ENCODE results near the gene FNBP1. TPM values are rescaled to one million over a fixed set of nuclear protein-coding genes. Genes with fewer than 3 reads are reported as not detected.

Gene FNBP1
- total RNA-seq, 1 donor from 2014 or later = 34.9 TPM

DNA sequence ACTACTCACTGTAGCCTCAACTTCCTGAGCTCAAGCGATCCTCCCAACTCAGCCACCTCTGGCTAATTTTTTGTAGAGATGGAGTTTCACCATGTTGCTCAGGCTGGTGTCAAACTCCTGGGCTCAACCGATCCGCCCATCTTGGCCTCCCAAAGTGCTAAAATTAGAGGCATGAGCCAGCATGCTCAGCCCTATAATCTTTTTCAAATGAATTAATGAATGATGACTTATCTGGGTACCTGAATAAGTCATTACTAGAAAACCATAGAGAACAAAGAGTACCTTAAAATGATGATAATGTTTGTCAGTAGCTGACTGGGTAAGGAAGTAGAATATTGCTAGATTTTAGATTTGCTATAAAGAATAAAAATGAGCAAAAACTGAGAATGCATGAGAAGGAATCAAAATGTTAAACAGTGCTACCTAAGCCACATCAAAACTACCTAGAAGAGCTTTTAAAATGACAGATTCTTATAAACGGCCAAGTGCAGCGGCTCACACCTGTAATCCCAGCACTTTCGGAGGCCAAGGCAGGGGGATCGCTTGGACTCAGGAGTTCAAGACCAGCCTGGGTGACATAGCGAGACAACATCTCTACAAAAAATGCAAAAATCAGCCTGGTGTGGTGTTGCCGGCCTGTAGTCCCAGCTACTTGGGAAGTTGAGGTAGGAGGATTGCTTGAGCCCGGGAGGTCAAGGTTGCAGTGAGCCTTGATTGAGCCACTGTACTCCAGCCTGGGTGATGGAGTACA, 13.6 kb downstream of the FNBP1 start:
- Histone ChIP-seq H3F3A (ENCODE audit: low read depth) (no peaks in the 10 kb centered on the region), H3K27me3 (no peaks in the 10 kb centered on the region), H2AFZ (replicated peaks) (no peak overlapping the region), H3K36me3 (no peaks in the 10 kb centered on the region), H3K79me2 (ENCODE audit: low read depth) (peaks cover 53% of the 10 kb centered on the region), H3K9me3 (ENCODE audit: low read depth) (no peaks in the 10 kb centered on the region), H3K4me3 (no peak overlapping the region), H3K4me1 (no peaks in the 10 kb centered on the region), H3K27ac (no peak overlapping the region), H3K4me2 (no peak overlapping the region), H4K20me1 (ENCODE audit: low read depth) (peaks cover 42% of the 10 kb centered on the region), H3K9ac (no peak overlapping the region)
- Mint-ChIP-seq H3K9me3 (no peaks in the 10 kb centered on the region), H3K4me1 (no peaks in the 10 kb centered on the region), H3K36me3 (peaks cover under 1% of the 10 kb centered on the region), H3K27me3 (ENCODE audit: insufficient read depth, low read depth) (no peaks in the 10 kb centered on the region), H3K27ac (no peak overlapping the region), H3K4me3 (no peak overlapping the region)
- TF ChIP-seq EZH2phosphoT487 (IDR thresholded peaks at IDR 0.05) (no peak), EZH2 (IDR thresholded peaks at IDR 0.05) (no peak)
- TF ChIP-seq, protein P1, sequence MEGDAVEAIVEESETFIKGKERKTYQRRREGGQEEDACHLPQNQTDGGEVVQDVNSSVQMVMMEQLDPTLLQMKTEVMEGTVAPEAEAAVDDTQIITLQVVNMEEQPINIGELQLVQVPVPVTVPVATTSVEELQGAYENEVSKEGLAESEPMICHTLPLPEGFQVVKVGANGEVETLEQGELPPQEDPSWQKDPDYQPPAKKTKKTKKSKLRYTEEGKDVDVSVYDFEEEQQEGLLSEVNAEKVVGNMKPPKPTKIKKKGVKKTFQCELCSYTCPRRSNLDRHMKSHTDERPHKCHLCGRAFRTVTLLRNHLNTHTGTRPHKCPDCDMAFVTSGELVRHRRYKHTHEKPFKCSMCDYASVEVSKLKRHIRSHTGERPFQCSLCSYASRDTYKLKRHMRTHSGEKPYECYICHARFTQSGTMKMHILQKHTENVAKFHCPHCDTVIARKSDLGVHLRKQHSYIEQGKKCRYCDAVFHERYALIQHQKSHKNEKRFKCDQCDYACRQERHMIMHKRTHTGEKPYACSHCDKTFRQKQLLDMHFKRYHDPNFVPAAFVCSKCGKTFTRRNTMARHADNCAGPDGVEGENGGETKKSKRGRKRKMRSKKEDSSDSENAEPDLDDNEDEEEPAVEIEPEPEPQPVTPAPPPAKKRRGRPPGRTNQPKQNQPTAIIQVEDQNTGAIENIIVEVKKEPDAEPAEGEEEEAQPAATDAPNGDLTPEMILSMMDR (IDR thresholded peaks at IDR 0.05) = no peak
- no peak for DNase-seq (ENCODE audit: low spot score)

DNA sequence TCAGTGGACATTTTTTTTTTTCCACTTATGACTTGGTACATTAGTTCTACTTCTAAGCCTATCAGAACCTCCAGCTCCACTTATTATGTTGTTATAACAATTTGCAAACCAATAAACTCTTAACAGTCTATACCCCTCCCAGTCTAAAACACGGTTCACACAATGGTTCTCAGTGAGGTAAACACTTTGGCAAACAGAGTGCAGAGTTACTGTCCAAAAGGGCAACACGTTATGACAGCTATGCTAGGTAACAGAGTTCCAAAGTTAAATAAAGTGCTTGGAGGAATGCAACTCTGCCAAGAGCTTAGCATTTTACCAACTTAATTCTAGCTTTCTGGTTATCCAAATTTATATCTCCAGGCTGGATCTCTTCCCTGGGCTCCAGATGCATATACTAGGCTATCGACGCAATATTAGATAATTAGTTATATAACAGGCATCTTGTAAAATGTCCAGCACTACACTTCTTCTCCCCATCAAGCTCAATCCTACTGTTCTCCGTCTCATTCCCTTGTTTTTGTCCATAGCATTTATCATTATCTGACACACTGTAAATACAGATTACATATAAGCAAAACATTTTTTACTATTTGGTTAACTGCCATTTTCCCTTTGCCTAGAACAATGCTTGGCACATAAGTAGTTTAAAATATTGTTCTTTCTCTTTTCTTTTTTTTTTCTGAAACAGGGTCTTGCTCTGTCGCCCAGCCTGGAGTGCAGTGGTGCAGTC, 14.3 kb downstream of the FNBP1 start:
- Histone ChIP-seq H3K4me2 (no peak overlapping the region), H3K27me3 (no peaks in the 10 kb centered on the region), H3K27ac (no peak overlapping the region), H3K9me3 (ENCODE audit: low read depth) (no peaks in the 10 kb centered on the region), H3K4me1 (no peaks in the 10 kb centered on the region), H3K79me2 (ENCODE audit: low read depth) (peaks cover 49% of the 10 kb centered on the region), H4K20me1 (ENCODE audit: low read depth) (peaks cover 49% of the 10 kb centered on the region), H3K36me3 (no peaks in the 10 kb centered on the region), H3K9ac (no peak overlapping the region), H2AFZ (replicated peaks) (no peak overlapping the region), H3K4me3 (no peak overlapping the region), H3F3A (ENCODE audit: low read depth) (no peaks in the 10 kb centered on the region)
- Mint-ChIP-seq H3K27ac (no peak overlapping the region), H3K4me1 (no peaks in the 10 kb centered on the region), H3K4me3 (no peak overlapping the region), H3K9me3 (no peaks in the 10 kb centered on the region), H3K36me3 (no peaks in the 10 kb centered on the region), H3K27me3 (ENCODE audit: insufficient read depth, low read depth) (no peaks in the 10 kb centered on the region)
- TF ChIP-seq EZH2phosphoT487 (IDR thresholded peaks at IDR 0.05) (no peak), EZH2 (IDR thresholded peaks at IDR 0.05) (no peak)
- TF ChIP-seq, protein P1 (IDR thresholded peaks at IDR 0.05) = no peak
- no peak for DNase-seq (ENCODE audit: low spot score)

DNA sequence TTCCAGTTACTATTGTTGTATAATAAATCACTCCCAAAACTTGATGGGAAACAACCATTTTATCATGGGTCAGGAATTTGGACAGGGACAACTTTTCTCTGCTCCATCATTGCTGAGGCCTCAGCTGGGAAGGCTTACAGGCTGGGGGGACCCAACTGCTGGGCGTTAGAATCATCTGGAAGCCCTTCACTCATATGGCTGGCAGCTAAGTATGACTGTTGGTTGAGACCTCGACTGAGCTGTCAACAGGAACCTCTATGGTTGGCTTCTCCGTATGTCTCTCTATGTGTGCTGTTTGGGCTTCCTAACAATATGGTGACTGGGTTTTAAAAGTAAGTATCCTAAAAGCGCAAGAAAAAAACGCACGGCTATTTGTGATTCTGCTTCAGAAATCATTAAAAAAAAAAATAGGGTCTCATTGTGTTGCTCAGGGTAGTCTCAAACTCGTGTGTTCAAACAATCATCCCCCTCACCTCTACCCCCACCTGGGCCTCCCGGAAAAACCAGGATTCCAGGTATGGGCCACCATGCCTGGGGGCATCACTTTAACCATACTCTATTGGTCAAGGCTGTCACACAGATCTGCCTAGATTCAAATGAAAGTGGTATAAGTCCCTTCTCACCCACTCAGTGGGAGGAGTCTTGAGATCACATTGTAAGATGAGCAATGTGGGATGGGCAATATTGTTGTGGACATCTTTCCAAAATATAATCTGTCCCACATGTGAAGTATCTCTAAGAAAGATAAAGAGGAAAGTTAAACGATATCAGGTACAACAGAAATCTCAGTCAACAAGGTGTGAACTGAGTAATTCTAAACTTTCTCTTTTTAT, 15.2 kb downstream of the FNBP1 start:
- peaks cover 3% of the 10 kb centered on the region for H3K4me1 Mint-ChIP-seq
- H4K20me1 ChIP-seq (ENCODE audit: low read depth) = peaks cover 51% of the 10 kb centered on the region
- H3K9me3 ChIP-seq (ENCODE audit: low read depth) = no peaks in the 10 kb centered on the region
- no peak overlapping the region for H3K4me2 ChIP-seq
- H3K36me3 Mint-ChIP-seq = no peaks in the 10 kb centered on the region
- H3K27me3 Mint-ChIP-seq (ENCODE audit: insufficient read depth, low read depth) = peaks cover 3% of the 10 kb centered on the region
- no peaks in the 10 kb centered on the region for H3K27me3 ChIP-seq
- H3K4me3 ChIP-seq = no peak overlapping the region
- no peak overlapping the region for H3K27ac ChIP-seq
- H3K36me3 ChIP-seq = no peaks in the 10 kb centered on the region
- DNase-seq (ENCODE audit: low spot score) = no peak
- peaks cover 41% of the 10 kb centered on the region for H3K79me2 ChIP-seq (ENCODE audit: low read depth)
- H3F3A ChIP-seq (ENCODE audit: low read depth) = no peaks in the 10 kb centered on the region
- no peak overlapping the region for H3K9ac ChIP-seq
- H3K9me3 Mint-ChIP-seq = no peaks in the 10 kb centered on the region
- no peak overlapping the region for H3K4me3 Mint-ChIP-seq
- H2AFZ ChIP-seq (replicated peaks) = no peak overlapping the region
- TF ChIP-seq EZH2 (IDR thresholded peaks at IDR 0.05) (no peak), EZH2phosphoT487 (IDR thresholded peaks at IDR 0.05) (no peak)
- TF ChIP-seq, protein P1 (IDR thresholded peaks at IDR 0.05) = no peak
- no peak overlapping the region for H3K27ac Mint-ChIP-seq
- no peaks in the 10 kb centered on the region for H3K4me1 ChIP-seq
